Pancreas (tissue), 10 donors: Measurements from ENCODE around the gene RPS3. TPM values are rescaled to one million over a fixed set of nuclear protein-coding genes. Genes with fewer than 3 reads are reported as not detected.

Experiments
- ATAC-seq, 4 donors: fragments of 200-7000 bp; cut with Tn5 transposase; one replicate each; pipeline versions ENCODE4 v1.8.0 to v1.9.1; 2020; ENCODE audit warnings: mild to moderate bottlenecking in 4 of 4, moderate library complexity in 4 of 4
- DNase-seq, 6 donors: peaks; one replicate each; pipeline ENCODE4 v3.0.0-alpha.2; 2020
- FAIRE-seq: peaks from 2 replicates; lab custom pipeline; 2012; peaks lifted over from hg19 to GRCh38; lab: Jason Lieb, UNC
- H3K27ac ChIP-seq, 4 donors: fragments of 200-600 bp; sonication (generic); 1 replicate in 3 of 4; 2 replicates in 1 of 4; pipeline versions ENCODE4 v1.5.0 to v1.8.0; 2020
- H3K27me3 ChIP-seq, 4 donors: fragments of 200-600 bp; one replicate each; pipeline ENCODE4 v1.8.0; 2021
- H3K36me3 ChIP-seq, 3 donors: fragments of 200-600 bp; sonication (generic) in 1 of 3; one replicate each; pipeline versions ENCODE4 v1.5.0 to v1.8.0; 2020 to 2021
- H3K4me1 ChIP-seq, 3 donors: fragments of 200-600 bp; one replicate each; pipeline ENCODE4 v1.8.0; 2021
- H3K4me3 ChIP-seq, 4 donors: fragments of 200-600 bp; sonication (generic) in 2 of 4; one replicate each; pipeline versions ENCODE4 v1.5.0 to v1.8.0; 2020 to 2021
- H3K9me3 ChIP-seq, 4 donors: fragments of 200-600 bp; one replicate each; pipeline ENCODE4 v1.8.0; 2021
- CTCF ChIP-seq, 4 donors: fragments of 200-600 bp; sonication (generic) in 3 of 4; IDR thresholded peaks; one replicate each; pipeline versions ENCODE4 v1.5.0 to v1.8.0; 2021; ENCODE audit warnings: antibody characterized with exemption in 4 of 4
- WGBS, 2 donors: extraction: QIAGEN DNeasy Blood & Tissue Kit; methylation state at CpG; one replicate each; pipeline ENCODE4 v1.1.7; 2013; 5-methylcytosine and 5-hydroxymethylcytosine counted together
- intact Hi-C, 3 donors: fragments of 100-400 bp; cut with DNase I; formaldehyde crosslinking; loops; one replicate each; pipeline versions ENCODE4 v1.11.1 to v1.14.2; 2022
- polyA plus RNA-seq, 2 donors: library from polyadenylated mRNA; stranded (reverse); fragments of 200-250 nt; gene quantifications; one replicate each; pipeline ENCODE4 v1.2.3, GENCODE V29; 2013
- total RNA-seq, 6 donors: library from RNA; stranded (reverse); fragmentation: NEBNext Ultra II Directional in 4 of 6; extraction: Animal tissue kit (Norgen Biotek cat#: 25700) in 4 of 6; gene quantifications; one replicate each; pipeline versions ENCODE4 v1.2.1 to v1.2.4, GENCODE V29; 2021 to 2023
- donor health status: healthy with polysubstance abuse.
- donor health status: DM: no; HTN: no; CAD: no; lungs with moderate emphysema.
- donor health status: DM: no; HTN: no; CAD: no.
- donor health status: control.
- donor health status: control.
- donor health status: Bipolar disorder and iron deficiency.
- donor health status: DM: yes; HTN: yes; CAD: no.
- donor health status: DM: no; HTN: no; CAD: no.
- donor health status: DM: no; HTN: no; CAD: no.
- donor health status: DM: yes; HTN: yes; CAD: no.

The RPS3 gene
- total and polyA plus RNA-seq, 8 donors: 824 to 1,938 (median 1,393) TPM

GRCh38 chr11:75400146-75400865, 988 bp downstream of the RPS3 start:
- DNase-seq: no peak
- Histone ChIP-seq H3K4me3 (peak overlapping the region; percentile 55 to 88 (median 68)), H3K27ac (peak overlapping the region; percentile 56 to 88 (median 82)), H3K4me1 (peaks cover 12 to 25% (median 19%) of the 10 kb centered on the region in 3 donors), H3K27me3 (no peaks in the 10 kb centered on the region), H3K9me3 (no peaks in the 10 kb centered on the region), H3K36me3 (peaks cover 15 to 43% (median 37%) of the 10 kb centered on the region in 3 donors)
- ATAC-seq: peak; percentile 17 to 34 (median 22)
- TF ChIP-seq CTCF (IDR thresholded peaks at IDR 0.05): no peak
- no peak for FAIRE-seq
- 4 to 10% methylated on average over 11 of the region's 11 CpGs for WGBS, 2 donors
- intact Hi-C loops: no loop called here

GRCh38 chr11:75402002-75402773, 2.9 kb downstream of the RPS3 start:
- no peak for TF ChIP-seq CTCF (IDR thresholded peaks at IDR 0.05)
- FAIRE-seq: no peak
- Histone ChIP-seq H3K27ac (no peak overlapping the region), H3K4me3 (peak overlapping the region in 1 of 4 donors; percentile 70), H3K9me3 (no peaks in the 10 kb centered on the region), H3K36me3 (peaks cover 15 to 59% (median 41%) of the 10 kb centered on the region in 3 donors), H3K27me3 (no peaks in the 10 kb centered on the region), H3K4me1 (peaks cover 12 to 25% (median 19%) of the 10 kb centered on the region in 3 donors)
- DNase-seq: no peak
- no peak for ATAC-seq
- intact Hi-C loops: no loop called here
- WGBS, 2 donors: 79 to 85% methylated on average over 10 of the region's 10 CpGs

- FAIRE-seq (no peak), ATAC-seq (no peak), DNase-seq (no peak)
- Histone ChIP-seq H3K4me3 (no peak overlapping the region), H3K27me3 (no peaks in the 10 kb centered on the region), H3K4me1 (peaks cover 12 to 25% (median 19%) of the 10 kb centered on the region in 3 donors), H3K27ac (no peak overlapping the region), H3K36me3 (peaks cover 15 to 59% (median 41%) of the 10 kb centered on the region in 3 donors), H3K9me3 (no peaks in the 10 kb centered on the region)
- intact Hi-C loops: no loop called here
- no peak for TF ChIP-seq CTCF (IDR thresholded peaks at IDR 0.05)
- 37 to 53% methylated on average over 1 of the region's 1 CpG for WGBS, 2 donors
These were observed 3.7 kb downstream of the RPS3 start for GRCh38 chr11:75403037-75403436.

- FAIRE-seq (no peak), DNase-seq (no peak), ATAC-seq (no peak)
- TF ChIP-seq CTCF (IDR thresholded peaks at IDR 0.05): no peak
- 76 to 77% methylated on average over 15 of the region's 15 CpGs for WGBS, 2 donors
- Histone ChIP-seq H3K9me3 (no peaks in the 10 kb centered on the region), H3K27me3 (no peaks in the 10 kb centered on the region), H3K4me1 (peaks cover 12 to 25% (median 19%) of the 10 kb centered on the region in 3 donors), H3K4me3 (no peak overlapping the region), H3K36me3 (peaks cover 15 to 59% (median 41%) of the 10 kb centered on the region in 3 donors), H3K27ac (no peak overlapping the region)
- intact Hi-C loops: no loop called here
These were observed 4.8 kb downstream of the RPS3 start for GRCh38 chr11:75403983-75404658.
